HepG2 (cell line): Measurements from ENCODE around the gene MAFF. TPM values are rescaled to one million over a fixed set of nuclear protein-coding genes. Genes with fewer than 3 reads are reported as not detected.

ENCODE experiments used
- ARID5B ChIP-seq: IDR thresholded peaks from 2 replicates; pipeline ENCODE4 v1.4.0; 2020; ENCODE audit warnings: mild to moderate bottlenecking, missing genetic modification reagents
- DBP ChIP-seq: sonication (generic); formaldehyde crosslinking; IDR thresholded peaks from 2 replicates; pipeline ENCODE4 v1.4.0; 2020; ENCODE audit warnings: missing genetic modification reagents; ENCODE audit errors: not compliant biosample characterization
- KDM3A ChIP-seq: IDR thresholded peaks from 2 replicates; pipeline ENCODE4 v1.6.1; 2018; ENCODE audit warnings: low read depth, missing compliant biosample characterization
- MAZ ChIP-seq, 2 experiments: sonication (generic) in 1 of 2; formaldehyde crosslinking in 1 of 2; IDR thresholded peaks; 2 replicates each; pipeline versions ENCODE4 v1.5.0 to v1.6.1; 2012 to 2020; ENCODE audit warnings: low read depth in 2 of 2, mild to moderate bottlenecking in 2 of 2, borderline replicate concordance in 1 of 2, improper control_type of control experiment in 1 of 2, low read length in 1 of 2, missing genetic modification reagents in 1 of 2, moderate library complexity in 1 of 2
- TBX3 ChIP-seq: fragments of 450-650 bp; IDR thresholded peaks from 2 replicates; pipeline ENCODE4 v1.6.1; 2017; ENCODE audit warnings: antibody characterized with exemption, mild to moderate bottlenecking, inconsistent platforms, borderline replicate concordance
- ZBTB26 ChIP-seq: IDR thresholded peaks from 2 replicates; pipeline ENCODE4 v1.6.1; 2016; ENCODE audit warnings: missing compliant biosample characterization, missing genetic modification reagents, borderline replicate concordance
- ZKSCAN8 ChIP-seq: IDR thresholded peaks from 2 replicates; pipeline ENCODE4 v1.6.1; 2016; ENCODE audit warnings: borderline replicate concordance, missing genetic modification reagents, missing compliant biosample characterization
- ZMYM2 ChIP-seq: sonication (generic); formaldehyde crosslinking; IDR thresholded peaks from 2 replicates; pipeline ENCODE4 v1.8.0; 2022; ENCODE audit warnings: mild to moderate bottlenecking, missing genetic modification reagents
- ZNF30 ChIP-seq: sonication (generic); formaldehyde crosslinking; IDR thresholded peaks from 2 replicates; pipeline ENCODE4 v1.5.0; 2020; ENCODE audit warnings: mild to moderate bottlenecking, missing genetic modification reagents
- ZNF639 ChIP-seq: conservative IDR thresholded peaks from 2 replicates; pipeline ENCODE4 v1.6.1; 2018; ENCODE audit warnings: missing genetic modification reagents
- ZNF652 ChIP-seq: IDR thresholded peaks from 2 replicates; pipeline ENCODE4 v1.6.1; 2016; ENCODE audit warnings: low read depth, borderline replicate concordance
- ZNF691 ChIP-seq: sonication (generic); formaldehyde crosslinking; IDR thresholded peaks from 2 replicates; pipeline ENCODE4 v1.4.0; 2020; ENCODE audit warnings: missing genetic modification reagents, low read depth, mild to moderate bottlenecking, borderline replicate concordance
- ZNF768 ChIP-seq: sonication (generic); formaldehyde crosslinking; IDR thresholded peaks from 2 replicates; pipeline ENCODE4 v1.4.0; 2020; ENCODE audit warnings: missing genetic modification reagents
- ZNF781 ChIP-seq: sonication (generic); formaldehyde crosslinking; IDR thresholded peaks from 2 replicates; pipeline ENCODE4 v1.5.1; 2020; ENCODE audit warnings: borderline replicate concordance, mild to moderate bottlenecking, missing genetic modification reagents; ENCODE audit errors: not compliant biosample characterization
- ZSCAN30 ChIP-seq: sonication (generic); formaldehyde crosslinking; IDR thresholded peaks from 2 replicates; pipeline ENCODE4 v1.5.0; 2020; ENCODE audit warnings: mild to moderate bottlenecking, missing genetic modification reagents
- polyA plus RNA-seq, 8 experiments: library from polyadenylated mRNA; depleted of rRNA in 3 of 8; stranded (reverse) in 7 of 8; unstranded in 1 of 8; fragments of >200 nt; fragmentation: Illumina TruSeq in 4 of 8; extraction: Trizol in 4 of 8; gene quantifications; 2 replicates each; pipeline versions ENCODE4 v1.2.1 to v1.2.3, GENCODE V29; 2011 to 2016; ENCODE audit warnings: low read depth in 4 of 8, missing spikeins in 1 of 8, mixed read lengths in 1 of 8; ENCODE audit not compliant: insufficient read depth in 1 of 8
- total RNA-seq, 5 experiments: library from RNA; depleted of rRNA; stranded (reverse); fragments of >200 nt; fragmentation: Illumina TruSeq; extraction: Trizol; gene quantifications; 2 replicates each; pipeline ENCODE4 v1.2.3, GENCODE V29; 2016; ENCODE audit warnings: low read depth in 1 of 5
- TF ChIP-seq, protein P1 (sequence below): sonication (generic); formaldehyde crosslinking; IDR thresholded peaks from 2 replicates; pipeline ENCODE4 v1.9.0; 2021; ENCODE audit warnings: missing genetic modification reagents, borderline replicate concordance

Gene MAFF
- total and polyA plus RNA-seq, 2 of the 13 experiments (the other 11 are each of a cell fraction or from before 2014, with no cell fraction given): 5.4 to 14.3 TPM

DNA sequence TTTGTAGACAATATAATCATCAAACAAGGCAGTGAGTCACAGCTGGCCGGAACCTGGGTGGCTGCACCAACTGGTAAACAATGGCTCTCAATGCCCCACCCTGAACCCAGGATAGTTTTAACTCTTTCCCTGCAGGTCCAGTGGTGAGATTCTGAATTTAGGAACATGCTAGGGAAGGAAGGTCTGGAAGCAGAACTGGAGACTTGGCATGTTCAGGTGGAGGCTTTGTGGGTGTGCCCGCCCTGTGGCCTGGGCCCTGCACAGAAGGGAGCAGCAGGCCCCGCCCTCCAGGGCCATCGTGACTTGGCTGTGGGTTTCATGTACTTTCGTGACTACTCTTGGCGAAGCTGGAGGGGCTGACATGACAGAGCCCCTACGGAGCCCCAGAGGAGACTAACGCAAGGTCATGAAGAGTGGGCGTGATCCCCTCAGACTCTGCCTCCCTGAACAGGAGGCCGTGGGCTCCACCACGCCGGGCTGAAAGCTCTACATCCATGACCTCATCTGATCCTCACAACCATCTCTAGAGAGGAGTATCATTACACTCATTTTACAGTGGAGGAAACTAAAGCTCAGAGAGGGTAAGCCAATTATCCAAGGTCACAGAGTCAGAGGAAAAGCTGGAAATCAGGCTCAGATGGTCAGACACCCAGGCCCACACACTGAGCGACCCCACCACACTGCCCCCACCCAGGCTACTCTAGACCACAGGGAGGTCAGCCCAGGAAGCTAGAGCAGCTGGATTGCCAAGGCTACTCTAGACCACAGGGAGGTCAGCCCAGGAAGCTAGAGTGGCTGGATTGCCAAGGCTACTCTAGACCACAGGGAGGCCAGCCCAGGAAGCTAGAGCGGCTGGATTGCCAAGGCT lies 27.3 kb downstream of the MAFF start (continued):
- TF ChIP-seq ARID5B (CRISPR knock-in tag) (no peak), ZSCAN30 (CRISPR knock-in tag) (no peak), DBP (CRISPR knock-in tag) (no peak), MAZ (IDR thresholded peaks at IDR 0.05; ENCODE audit: borderline replicate concordance, low read depth, low read length) (no peak), MAZ (CRISPR knock-in tag; IDR thresholded peaks at IDR 0.05; ENCODE audit: low read depth) (no peak), ZNF781 (CRISPR knock-in tag) (no peak), ZNF639 (CRISPR knock-in tag) (no peak), ZMYM2 (CRISPR knock-in tag) (no peak), ZNF691 (CRISPR knock-in tag) (no peak), TBX3 (no peak), ZNF768 (peak; percentile 33; the same call in 1 of the 2 replicates), KDM3A (CRISPR knock-in tag) (no peak), ZKSCAN8 (CRISPR knock-in tag) (no peak), ZNF652 (CRISPR knock-in tag) (peak; percentile 97), ZBTB26 (CRISPR knock-in tag) (peak; percentile 38; the same call in 1 of the 2 replicates), ZNF30 (no peak)
- TF ChIP-seq, protein P1, sequence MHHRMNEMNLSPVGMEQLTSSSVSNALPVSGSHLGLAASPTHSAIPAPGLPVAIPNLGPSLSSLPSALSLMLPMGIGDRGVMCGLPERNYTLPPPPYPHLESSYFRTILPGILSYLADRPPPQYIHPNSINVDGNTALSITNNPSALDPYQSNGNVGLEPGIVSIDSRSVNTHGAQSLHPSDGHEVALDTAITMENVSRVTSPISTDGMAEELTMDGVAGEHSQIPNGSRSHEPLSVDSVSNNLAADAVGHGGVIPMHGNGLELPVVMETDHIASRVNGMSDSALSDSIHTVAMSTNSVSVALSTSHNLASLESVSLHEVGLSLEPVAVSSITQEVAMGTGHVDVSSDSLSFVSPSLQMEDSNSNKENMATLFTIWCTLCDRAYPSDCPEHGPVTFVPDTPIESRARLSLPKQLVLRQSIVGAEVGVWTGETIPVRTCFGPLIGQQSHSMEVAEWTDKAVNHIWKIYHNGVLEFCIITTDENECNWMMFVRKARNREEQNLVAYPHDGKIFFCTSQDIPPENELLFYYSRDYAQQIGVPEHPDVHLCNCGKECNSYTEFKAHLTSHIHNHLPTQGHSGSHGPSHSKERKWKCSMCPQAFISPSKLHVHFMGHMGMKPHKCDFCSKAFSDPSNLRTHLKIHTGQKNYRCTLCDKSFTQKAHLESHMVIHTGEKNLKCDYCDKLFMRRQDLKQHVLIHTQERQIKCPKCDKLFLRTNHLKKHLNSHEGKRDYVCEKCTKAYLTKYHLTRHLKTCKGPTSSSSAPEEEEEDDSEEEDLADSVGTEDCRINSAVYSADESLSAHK (CRISPR knock-in tag): no peak
